ENCODE measurements around the gene FAM107B.

DNA sequence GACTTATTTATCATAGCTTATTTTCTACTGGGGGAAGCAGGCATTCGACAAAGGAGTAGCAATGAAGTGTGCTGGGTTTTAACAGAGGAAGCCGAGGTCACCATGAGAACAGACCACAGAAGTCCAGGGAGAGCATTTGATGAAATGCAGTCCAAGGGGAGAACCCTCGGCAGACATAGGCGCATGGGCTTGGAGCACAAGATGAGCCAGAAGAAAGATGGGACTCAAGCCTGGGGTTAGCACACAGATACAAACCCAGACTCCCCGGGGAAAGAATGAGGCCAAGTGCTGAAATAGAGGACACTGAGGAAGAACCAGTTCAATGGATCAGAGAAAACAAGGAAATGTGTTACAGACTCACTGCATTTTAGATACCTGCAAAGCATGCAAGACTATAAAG is 209.5 kb downstream of the FAM107B start:
- TF ChIP-seq, protein P1, sequence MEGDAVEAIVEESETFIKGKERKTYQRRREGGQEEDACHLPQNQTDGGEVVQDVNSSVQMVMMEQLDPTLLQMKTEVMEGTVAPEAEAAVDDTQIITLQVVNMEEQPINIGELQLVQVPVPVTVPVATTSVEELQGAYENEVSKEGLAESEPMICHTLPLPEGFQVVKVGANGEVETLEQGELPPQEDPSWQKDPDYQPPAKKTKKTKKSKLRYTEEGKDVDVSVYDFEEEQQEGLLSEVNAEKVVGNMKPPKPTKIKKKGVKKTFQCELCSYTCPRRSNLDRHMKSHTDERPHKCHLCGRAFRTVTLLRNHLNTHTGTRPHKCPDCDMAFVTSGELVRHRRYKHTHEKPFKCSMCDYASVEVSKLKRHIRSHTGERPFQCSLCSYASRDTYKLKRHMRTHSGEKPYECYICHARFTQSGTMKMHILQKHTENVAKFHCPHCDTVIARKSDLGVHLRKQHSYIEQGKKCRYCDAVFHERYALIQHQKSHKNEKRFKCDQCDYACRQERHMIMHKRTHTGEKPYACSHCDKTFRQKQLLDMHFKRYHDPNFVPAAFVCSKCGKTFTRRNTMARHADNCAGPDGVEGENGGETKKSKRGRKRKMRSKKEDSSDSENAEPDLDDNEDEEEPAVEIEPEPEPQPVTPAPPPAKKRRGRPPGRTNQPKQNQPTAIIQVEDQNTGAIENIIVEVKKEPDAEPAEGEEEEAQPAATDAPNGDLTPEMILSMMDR (IDR thresholded peaks at IDR 0.05): no peak
- no peak for TF ChIP-seq POLR2A (IDR thresholded peaks at IDR 0.05)

Measured in breast epithelium (tissue), 3 donors.